GM12865 (cell line): ENCODE measurements around the gene FGFR3.

Source experiments
- DNase-seq: peaks from one replicate; pipeline ENCODE4 v3.0.0; 2010; ENCODE audit warnings: low read depth
- H3K4me3 ChIP-seq: 2 replicates; pipeline ENCODE4 v1.5.1; 2011; ENCODE audit warnings: mild to moderate bottlenecking, low read depth, low read length, control low read depth
- TF ChIP-seq, protein P1 (sequence below): IDR thresholded peaks from 2 replicates; pipeline ENCODE4 v1.5.1; 2011; ENCODE audit warnings: low read length, control low read depth, low read depth, inconsistent platforms; ENCODE audit not compliant: insufficient read depth; ENCODE audit errors: missing control alignments

FGFR3 gene

DNA sequence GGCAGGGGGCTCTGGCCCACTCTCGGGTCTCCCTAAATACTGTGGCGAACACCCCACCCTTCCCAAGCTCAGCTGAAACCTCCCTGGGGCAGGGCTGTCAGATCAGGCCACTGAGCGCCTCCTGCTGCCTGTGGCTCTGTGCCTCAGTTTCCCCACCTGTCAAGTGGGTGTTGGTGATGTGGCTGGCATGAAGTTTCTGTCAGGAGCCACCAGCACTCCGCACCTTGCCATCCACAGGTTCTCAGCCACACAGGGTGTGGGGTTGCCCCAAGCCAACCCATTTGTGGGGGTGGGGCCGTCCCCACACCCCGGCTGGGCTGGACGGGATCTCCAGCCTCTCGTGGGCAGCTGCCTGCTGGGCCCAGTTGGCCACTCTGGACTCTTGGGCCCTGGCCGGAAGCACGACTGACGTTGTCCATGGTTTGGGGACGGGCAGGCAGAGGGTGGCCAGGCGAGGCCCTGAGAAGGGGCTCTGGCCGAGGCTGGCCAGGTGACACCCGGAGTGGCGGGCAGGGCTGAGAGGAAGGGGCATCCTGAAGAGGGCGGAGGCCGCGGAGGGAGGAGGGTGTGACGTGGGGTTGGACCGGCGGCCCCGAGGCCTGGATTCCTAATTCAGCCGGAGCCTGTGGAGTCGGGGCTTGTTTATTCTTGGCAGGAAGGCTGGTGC is 5.5 kb upstream of the FGFR3 start:
- no peak overlapping the region for H3K4me3 ChIP-seq
- no peak for DNase-seq
- TF ChIP-seq, protein P1, sequence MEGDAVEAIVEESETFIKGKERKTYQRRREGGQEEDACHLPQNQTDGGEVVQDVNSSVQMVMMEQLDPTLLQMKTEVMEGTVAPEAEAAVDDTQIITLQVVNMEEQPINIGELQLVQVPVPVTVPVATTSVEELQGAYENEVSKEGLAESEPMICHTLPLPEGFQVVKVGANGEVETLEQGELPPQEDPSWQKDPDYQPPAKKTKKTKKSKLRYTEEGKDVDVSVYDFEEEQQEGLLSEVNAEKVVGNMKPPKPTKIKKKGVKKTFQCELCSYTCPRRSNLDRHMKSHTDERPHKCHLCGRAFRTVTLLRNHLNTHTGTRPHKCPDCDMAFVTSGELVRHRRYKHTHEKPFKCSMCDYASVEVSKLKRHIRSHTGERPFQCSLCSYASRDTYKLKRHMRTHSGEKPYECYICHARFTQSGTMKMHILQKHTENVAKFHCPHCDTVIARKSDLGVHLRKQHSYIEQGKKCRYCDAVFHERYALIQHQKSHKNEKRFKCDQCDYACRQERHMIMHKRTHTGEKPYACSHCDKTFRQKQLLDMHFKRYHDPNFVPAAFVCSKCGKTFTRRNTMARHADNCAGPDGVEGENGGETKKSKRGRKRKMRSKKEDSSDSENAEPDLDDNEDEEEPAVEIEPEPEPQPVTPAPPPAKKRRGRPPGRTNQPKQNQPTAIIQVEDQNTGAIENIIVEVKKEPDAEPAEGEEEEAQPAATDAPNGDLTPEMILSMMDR, result no peak

DNA sequence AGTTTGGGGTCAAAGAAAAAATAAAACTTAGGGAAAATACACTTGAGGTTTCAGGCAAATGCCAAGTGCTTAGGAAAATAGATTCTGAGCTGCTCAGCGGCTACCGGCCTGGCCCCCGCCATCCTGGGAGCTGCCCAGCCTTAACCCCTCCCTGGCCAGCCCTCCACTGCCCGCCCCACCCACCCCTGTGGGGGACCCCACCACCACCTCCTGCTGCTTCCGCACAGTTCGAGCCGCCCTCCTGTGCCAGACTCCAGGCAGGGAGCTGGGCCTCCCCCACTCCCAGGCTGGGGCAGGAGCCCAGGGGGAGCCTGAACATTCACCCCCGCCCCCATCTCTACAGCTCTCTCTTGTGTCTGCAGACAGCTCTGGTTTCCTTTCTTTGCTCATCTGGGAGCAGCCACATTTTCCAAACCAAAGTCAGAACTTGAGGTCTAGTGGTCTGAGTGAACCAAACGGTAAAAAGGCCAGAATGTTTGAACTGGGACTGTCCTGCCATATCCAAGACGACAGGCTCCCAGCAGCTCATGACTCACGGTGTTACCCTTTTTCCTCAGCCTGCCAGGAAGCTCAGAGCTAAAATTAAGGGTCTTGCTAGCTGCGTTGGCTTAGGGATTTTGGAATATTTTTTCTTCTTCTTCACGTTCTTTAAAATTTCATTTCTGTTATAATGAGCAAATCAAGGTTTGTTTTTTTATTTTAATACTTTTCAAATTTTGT is 4.7 kb upstream of the FGFR3 start:
- DNase-seq, result no peak
- no peak overlapping the region for H3K4me3 ChIP-seq
- TF ChIP-seq, protein P1, result no peak

DNA sequence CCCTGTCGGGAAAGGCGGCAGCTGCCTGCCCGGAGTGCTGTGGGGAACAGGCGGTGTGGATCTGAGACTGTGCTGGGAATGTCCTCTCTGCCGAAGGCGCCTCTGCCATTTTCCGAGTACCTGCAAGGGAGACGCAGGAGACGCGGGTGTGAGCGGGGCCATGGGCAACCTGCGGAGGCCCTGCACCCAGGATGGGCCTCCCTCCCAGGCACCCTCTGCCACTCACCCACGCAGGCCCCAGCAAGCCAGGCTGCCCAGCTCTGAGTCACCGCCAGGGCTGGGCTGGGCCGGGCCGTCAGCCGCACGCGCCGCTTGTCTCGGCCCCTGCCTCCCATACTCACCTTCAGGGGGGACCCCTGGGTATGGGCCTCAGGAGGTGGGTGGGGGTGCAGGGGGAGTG is 3.5 kb upstream of the FGFR3 start:
- no peak for DNase-seq
- no peak overlapping the region for H3K4me3 ChIP-seq
- TF ChIP-seq, protein P1, result no peak

DNA sequence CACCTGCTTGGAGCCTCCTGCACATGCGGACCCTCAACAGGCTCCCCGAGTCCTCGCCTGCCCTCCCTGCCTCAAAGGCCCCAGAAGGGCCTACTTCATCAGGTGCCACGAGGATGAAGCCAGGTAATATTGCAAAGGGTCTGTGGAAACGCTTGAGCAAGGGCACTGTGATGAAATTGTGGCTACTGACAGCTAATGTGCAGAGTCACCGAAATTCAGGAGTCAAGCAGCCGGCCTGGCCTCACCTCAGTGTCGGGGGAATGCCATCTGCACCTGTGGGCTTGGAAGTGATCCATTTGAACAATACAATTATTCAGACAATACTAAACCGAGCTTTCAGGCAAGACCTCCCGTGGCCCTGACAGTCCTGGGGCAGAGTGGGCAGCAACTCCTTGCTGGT is 3.1 kb upstream of the FGFR3 start:
- TF ChIP-seq, protein P1, result no peak
- no peak overlapping the region for H3K4me3 ChIP-seq
- no peak for DNase-seq

DNA sequence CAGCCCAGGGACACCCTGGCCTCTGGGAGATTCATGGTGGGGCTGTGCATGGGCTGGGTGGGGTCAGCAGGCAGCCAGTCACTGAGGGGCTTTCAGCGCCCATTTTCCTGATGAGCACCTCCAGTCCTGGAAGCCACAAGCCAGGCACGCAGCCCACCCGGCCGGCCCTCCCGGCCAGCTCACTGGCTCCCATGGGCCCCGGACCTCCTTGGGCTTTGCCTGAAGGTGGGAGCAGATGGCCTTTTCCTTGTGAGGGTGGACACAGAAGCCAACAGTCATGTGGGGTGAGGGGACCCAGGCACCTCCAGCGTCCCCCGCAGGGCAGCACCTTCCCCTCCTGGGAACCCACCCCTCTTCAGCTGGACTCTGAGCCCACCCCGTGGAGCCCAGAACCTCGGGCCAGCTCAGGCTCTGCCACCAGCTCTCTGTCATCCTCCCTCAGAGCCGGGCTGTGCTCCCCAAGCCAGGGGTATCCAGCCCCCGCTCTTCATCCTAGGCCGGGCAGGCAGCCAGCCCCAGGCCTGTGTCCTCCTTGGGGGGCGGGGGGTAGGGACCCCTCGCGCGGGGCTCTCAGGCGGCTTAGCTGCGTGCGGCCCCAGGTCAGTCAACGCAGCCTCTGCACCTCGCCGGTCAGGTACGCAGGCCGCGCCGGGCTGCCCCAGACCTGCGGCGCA is 798 bp upstream of the FGFR3 start:
- TF ChIP-seq, protein P1, result no peak
- no peak for DNase-seq
- no peak overlapping the region for H3K4me3 ChIP-seq

DNA sequence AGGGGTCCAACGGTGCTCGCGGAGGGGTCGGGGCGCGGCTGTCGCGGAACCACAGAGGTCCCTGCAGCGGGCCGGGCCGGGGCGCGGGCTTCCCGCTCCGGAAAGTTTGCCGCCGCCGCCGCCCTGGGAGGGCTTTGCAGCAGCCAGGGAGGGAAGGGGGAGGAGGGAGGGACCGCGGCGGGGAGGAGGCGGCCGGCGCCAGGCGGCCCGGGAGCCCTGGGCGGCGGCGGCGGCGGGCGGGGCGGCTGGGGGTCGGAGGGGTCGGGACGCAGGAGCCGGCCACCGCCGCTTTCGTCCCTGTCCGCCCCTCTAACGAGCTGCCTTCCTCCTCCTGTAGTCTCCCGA is 375 bp downstream of the FGFR3 start:
- TF ChIP-seq, protein P1, result no peak
- no peak overlapping the region for H3K4me3 ChIP-seq
- peak; percentile 16 for DNase-seq
